SIG-M5 treated with dmso at 0.1 percent for 504 hours (cell line): ENCODE results near the gene GRIA2.

Experiments
- DNase-seq: peaks from one replicate; lab custom pipeline; 2025; ENCODE audit not compliant: unreplicated experiment; lab: John Stamatoyannopoulos, UW

Gene GRIA2

DNA sequence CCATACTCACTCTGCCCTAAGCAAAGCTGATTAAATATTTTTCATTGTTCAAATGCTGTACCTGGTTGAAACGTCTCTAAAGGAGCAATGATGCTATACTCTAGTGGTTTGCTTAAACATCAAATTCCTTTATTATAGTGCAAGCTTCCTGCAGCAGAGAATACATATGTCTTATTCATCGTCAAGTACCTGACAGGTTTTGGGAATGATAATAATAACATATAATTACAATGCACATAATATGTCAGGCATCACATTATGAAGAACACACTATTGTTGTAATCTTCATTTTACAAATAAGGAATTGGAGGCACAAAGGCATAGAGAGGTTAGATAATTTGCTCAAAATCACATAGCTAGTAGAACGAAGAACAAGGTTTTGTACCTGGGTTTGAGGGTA is 151.6 kb downstream of the GRIA2 start:
- no peak for DNase-seq

DNA sequence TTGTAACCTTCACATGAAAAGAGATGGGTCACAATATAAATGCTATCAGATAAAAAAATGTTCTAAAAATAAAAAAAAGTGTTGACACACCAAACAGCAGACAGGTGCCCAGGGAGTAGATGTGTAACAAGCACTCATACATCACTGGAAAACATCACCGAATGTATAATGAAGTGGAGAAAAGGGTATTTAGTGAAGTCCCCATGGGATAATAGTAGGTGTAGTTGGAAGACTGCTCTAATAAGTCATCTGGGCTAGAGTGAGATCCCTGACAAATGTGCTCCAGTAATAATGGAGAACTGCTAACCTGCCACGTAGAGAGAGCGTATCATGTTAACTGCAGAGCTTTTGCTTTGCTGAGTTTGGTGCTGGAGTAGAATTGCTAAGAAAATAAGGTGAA is 152.0 kb downstream of the GRIA2 start:
- no peak for DNase-seq

DNA sequence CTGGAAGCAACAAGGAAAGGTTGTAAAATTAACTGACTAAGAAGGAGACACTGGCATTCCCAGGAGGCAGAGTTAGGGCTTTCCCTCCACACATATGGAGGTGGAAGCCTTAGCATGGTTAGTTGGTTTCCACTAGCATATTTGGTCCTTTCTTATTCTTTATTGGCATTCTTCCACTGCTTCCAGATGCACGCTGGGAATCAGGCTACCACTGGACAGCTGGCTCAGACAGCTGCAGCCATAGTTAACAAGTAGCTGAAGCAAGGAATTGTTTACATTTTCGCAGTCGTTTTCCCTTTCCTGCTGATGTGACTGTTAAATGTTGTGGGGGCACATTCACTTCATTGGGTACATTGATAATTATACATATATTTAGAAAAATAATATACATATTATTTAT is 169.2 kb downstream of the GRIA2 start:
- DNase-seq, result no peak

DNA sequence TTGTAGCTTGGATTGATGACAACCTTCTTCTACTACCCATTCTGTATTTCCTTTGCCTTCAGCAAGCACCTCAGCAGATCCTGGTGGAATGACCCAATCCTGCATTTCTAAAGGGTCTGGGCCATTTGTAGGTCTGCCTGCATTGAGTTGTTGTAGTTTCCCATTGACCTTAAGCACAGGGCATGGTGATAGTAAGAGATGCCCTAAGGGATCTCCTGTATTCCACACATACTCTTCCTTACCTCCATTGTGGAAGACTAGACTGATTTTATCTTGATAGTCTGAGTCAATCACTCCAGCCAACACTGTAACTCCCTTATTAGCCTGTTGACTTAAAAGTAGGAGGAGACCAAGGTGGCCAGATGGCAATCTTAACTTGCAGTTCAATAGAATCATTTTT is 184.5 kb downstream of the GRIA2 start:
- no peak for DNase-seq
